IMR-90 (cell line): ENCODE measurements around the gene RDH13. TPM values are rescaled to one million over a fixed set of nuclear protein-coding genes. Genes with fewer than 3 reads are reported as not detected.

Experiments
- ATAC-seq: fragments of 200-7000 bp; cut with Tn5 transposase; 2 replicates; pipeline ENCODE4 v1.9.1; 2020; ENCODE audit warnings: low read depth, mild to moderate bottlenecking, moderate library complexity
- BruUV-seq: library from RNA; stranded (reverse); fragments of 400-500 nt; replicated peaks from 2 replicates; lab custom pipeline; 2021; lab: Mats Ljungman, UMichigan
- CTCF ChIA-PET: fragments of 300-600 bp; formaldehyde crosslinking; extraction: SDS; loops from one replicate; lab custom pipeline; 2021; ENCODE audit warnings: antibody characterized with exemption; lab: Yijun Ruan, JAX
- POLR2A ChIA-PET: fragments of 300-600 bp; sonication (Branson Sonifier 250); formaldehyde crosslinking; loops from one replicate; lab custom pipeline; 2022; ENCODE audit warnings: antibody characterized with exemption; ENCODE audit not compliant: unreplicated experiment; lab: Charles Lee
- DNase-seq: peaks from one replicate; pipeline ENCODE4 v3.0.0; 2013
- H2AFZ ChIP-seq: replicated peaks from 2 replicates; pipeline ENCODE3; 2013; ENCODE audit warnings: low read length, mild to moderate bottlenecking; ENCODE audit not compliant: poor library complexity
- H2AK5ac ChIP-seq: 2 replicates; pipeline ENCODE4 v1.6.1; 2013; ENCODE audit warnings: low read depth, low read length, inconsistent platforms
- H2AK9ac ChIP-seq: replicated peaks from 2 replicates; pipeline ENCODE3; 2013; ENCODE audit warnings: mild to moderate bottlenecking, low read depth, low read length, moderate library complexity; ENCODE audit not compliant: poor library complexity
- H2BK120ac ChIP-seq: 2 replicates; pipeline ENCODE4 v1.6.1; 2013; ENCODE audit warnings: low read depth, low read length, inconsistent platforms
- H2BK15ac ChIP-seq: 3 replicates; pipeline ENCODE4 v1.6.1; 2013; ENCODE audit warnings: low read depth, low read length, inconsistent platforms
- H2BK20ac ChIP-seq: 2 replicates; pipeline ENCODE4 v1.6.1; 2013; ENCODE audit warnings: low read depth, mild to moderate bottlenecking, inconsistent platforms, low read length, moderate library complexity
- H2BK5ac ChIP-seq: 2 replicates; pipeline ENCODE4 v1.6.1; 2013; ENCODE audit warnings: mild to moderate bottlenecking, low read depth, low read length, inconsistent platforms; ENCODE audit not compliant: poor library complexity, severe bottlenecking
- H3K14ac ChIP-seq: replicated peaks from 2 replicates; pipeline ENCODE4 v1.6.1; 2013; ENCODE audit warnings: low read depth, low read length, inconsistent platforms
- H3K18ac ChIP-seq: 2 replicates; pipeline ENCODE4 v1.6.1; 2013; ENCODE audit warnings: low read depth, low read length, control low read depth
- H3K23ac ChIP-seq: 2 replicates; pipeline ENCODE4 v1.6.1; 2013; ENCODE audit warnings: low read depth, low read length, inconsistent platforms
- H3K27ac ChIP-seq: 2 replicates; pipeline ENCODE4 v1.5.1; 2013; ENCODE audit warnings: mild to moderate bottlenecking, control low read depth, low read length; ENCODE audit not compliant: insufficient read depth
- H3K27me3 ChIP-seq: 2 replicates; pipeline ENCODE4 v1.6.1; 2013; ENCODE audit warnings: low read length; ENCODE audit not compliant: control insufficient read depth, insufficient read depth
- H3K36me3 ChIP-seq: 2 replicates; pipeline ENCODE4 v1.6.1; 2013; ENCODE audit warnings: low read length, mixed read lengths; ENCODE audit not compliant: control insufficient read depth, insufficient read depth
- H3K4ac ChIP-seq: 2 replicates; pipeline ENCODE4 v1.6.1; 2013; ENCODE audit warnings: low read depth, low read length, inconsistent platforms
- H3K4me1 ChIP-seq: 2 replicates; pipeline ENCODE4 v1.6.1; 2013; ENCODE audit warnings: low read length, mixed read lengths; ENCODE audit not compliant: control insufficient read depth, insufficient read depth
- H3K4me2 ChIP-seq: 2 replicates; pipeline ENCODE4 v1.6.1; 2013; ENCODE audit warnings: low read depth, mild to moderate bottlenecking, control low read depth, low read length, moderate library complexity
- H3K4me3 ChIP-seq: 2 replicates; pipeline ENCODE4 v1.5.1; 2013; ENCODE audit warnings: low read depth, mild to moderate bottlenecking, control low read depth, low read length, moderate library complexity; ENCODE audit not compliant: insufficient read depth
- H3K56ac ChIP-seq: 2 replicates; pipeline ENCODE4 v1.6.1; 2013; ENCODE audit warnings: low read length, inconsistent platforms; ENCODE audit not compliant: insufficient read depth; ENCODE audit errors: extremely low read depth
- H3K79me1 ChIP-seq, 2 experiments: 2 replicates each; pipeline ENCODE4 v1.6.1; 2013; ENCODE audit warnings: low read length in 2 of 2, inconsistent platforms in 1 of 2, low read depth in 1 of 2
- H3K9ac ChIP-seq: 2 replicates; pipeline ENCODE4 v1.6.1; 2013; ENCODE audit warnings: low read depth, low read length, control low read depth
- H3K9me1 ChIP-seq: 2 replicates; pipeline ENCODE4 v1.6.1; 2013; ENCODE audit warnings: low read length, inconsistent platforms; ENCODE audit not compliant: insufficient read depth
- H3K9me3 ChIP-seq: 2 replicates; pipeline ENCODE4 v1.6.1; 2013; ENCODE audit warnings: low read length; ENCODE audit not compliant: control insufficient read depth, insufficient read depth
- H4K20me1 ChIP-seq: 2 replicates; pipeline ENCODE4 v1.6.1; 2013; ENCODE audit warnings: low read length, inconsistent platforms; ENCODE audit not compliant: insufficient read depth
- H4K5ac ChIP-seq: 2 replicates; pipeline ENCODE4 v1.6.1; 2013; ENCODE audit warnings: mild to moderate bottlenecking, low read depth, low read length, control low read depth
- H4K8ac ChIP-seq, 2 experiments: 2 replicates each; pipeline ENCODE4 v1.6.1; 2013; ENCODE audit warnings: low read depth in 2 of 2, low read length in 2 of 2, control low read depth in 1 of 2, inconsistent platforms in 1 of 2
- H4K91ac ChIP-seq: 2 replicates; pipeline ENCODE4 v1.6.1; 2013; ENCODE audit warnings: low read depth, low read length, inconsistent platforms; ENCODE audit not compliant: insufficient read depth
- BHLHE40 ChIP-seq: fragments of 150-350 bp; IDR thresholded peaks from 2 replicates; pipeline ENCODE4 v1.6.1; 2016; ENCODE audit warnings: mild to moderate bottlenecking, low read depth, low read length
- CEBPB ChIP-seq: IDR thresholded peaks from 2 replicates; pipeline ENCODE4 v1.6.1; 2012; ENCODE audit warnings: low read depth, low read length, improper control_type of control experiment
- CHD1 ChIP-seq: IDR thresholded peaks from 2 replicates; pipeline ENCODE4 v1.6.1; 2012; ENCODE audit warnings: low read depth, low read length, improper control_type of control experiment
- MXI1 ChIP-seq: IDR thresholded peaks from 2 replicates; pipeline ENCODE4 v1.6.1; 2012; ENCODE audit warnings: low read depth, mild to moderate bottlenecking, low read length, moderate library complexity, borderline replicate concordance
- POLR2A ChIP-seq: IDR thresholded peaks from 2 replicates; pipeline ENCODE4 v1.6.1; 2012; ENCODE audit warnings: mild to moderate bottlenecking, low read depth, low read length
- RAD21 ChIP-seq: IDR thresholded peaks from 2 replicates; pipeline ENCODE4 v1.6.1; 2012; ENCODE audit warnings: low read length, improper control_type of control experiment
- RCOR1 ChIP-seq: IDR thresholded peaks from 2 replicates; pipeline ENCODE4 v1.6.1; 2012; ENCODE audit warnings: mild to moderate bottlenecking, low read length, improper control_type of control experiment; ENCODE audit not compliant: insufficient replicate concordance
- SMC3 ChIP-seq: fragments of 150-350 bp; IDR thresholded peaks from 2 replicates; pipeline ENCODE4 v1.6.1; 2016; ENCODE audit warnings: low read depth, mild to moderate bottlenecking, antibody characterized with exemption, low read length, moderate library complexity
- WGBS, 2 experiments: methylation state at CpG; one replicate each; pipeline versions ENCODE4 v1.1.5 to v1.1.7; 2013; ENCODE audit warnings: missing lambda C conversion rate in 2 of 2; ENCODE audit not compliant: insufficient read length in 1 of 2; ENCODE audit errors: extremely low coverage in 2 of 2; 5-methylcytosine and 5-hydroxymethylcytosine counted together
- dilution Hi-C: fragments of 300-500 bp; cut with HindIII; formaldehyde crosslinking; loops from one replicate; pipeline ENCODE4 v1.14.3; 2018; ENCODE audit warnings: low sequenced_read_pairs; ENCODE audit not compliant: unreplicated experiment
- in situ Hi-C: fragments of 300-500 bp; cut with MboI; formaldehyde crosslinking; loops from 3 replicates; pipeline ENCODE4 v1.14.3; 2019; ENCODE audit warnings: low sequenced_read_pairs, inconsistent platforms, mixed read lengths
- intact Hi-C: fragments of 100-400 bp; cut with micrococcal nuclease; formaldehyde crosslinking; loops from 2 replicates; pipeline ENCODE4 v1.10.0; 2022
- polyA plus RNA-seq, 3 experiments: library from polyadenylated mRNA; depleted of rRNA; stranded (reverse); fragments of >200 nt; gene quantifications; 2 replicates each; pipeline ENCODE4 v1.2.3, GENCODE V29; 2012; ENCODE audit warnings: low replicate concordance in 1 of 3
- total RNA-seq: library from RNA; depleted of rRNA; stranded (reverse); fragments of >200 nt; gene quantifications from 2 replicates; pipeline ENCODE4 v1.2.3, GENCODE V29; 2012
- TF ChIP-seq, protein P1 (sequence below): fragments of 150-350 bp; IDR thresholded peaks from 2 replicates; pipeline ENCODE4 v1.6.1; 2017; ENCODE audit warnings: mild to moderate bottlenecking, antibody characterized with exemption, low read length, low read depth
- TF ChIP-seq, protein P2 (sequence below): conservative IDR thresholded peaks from 2 replicates; pipeline ENCODE4 v1.5.1; 2012; ENCODE audit warnings: mild to moderate bottlenecking, low read depth, low read length, improper control_type of control experiment

The RDH13 gene
- total and polyA plus RNA-seq, 2 of the 4 experiments (the other 2 are of a cell fraction) = 7.5 to 7.8 TPM

DNA sequence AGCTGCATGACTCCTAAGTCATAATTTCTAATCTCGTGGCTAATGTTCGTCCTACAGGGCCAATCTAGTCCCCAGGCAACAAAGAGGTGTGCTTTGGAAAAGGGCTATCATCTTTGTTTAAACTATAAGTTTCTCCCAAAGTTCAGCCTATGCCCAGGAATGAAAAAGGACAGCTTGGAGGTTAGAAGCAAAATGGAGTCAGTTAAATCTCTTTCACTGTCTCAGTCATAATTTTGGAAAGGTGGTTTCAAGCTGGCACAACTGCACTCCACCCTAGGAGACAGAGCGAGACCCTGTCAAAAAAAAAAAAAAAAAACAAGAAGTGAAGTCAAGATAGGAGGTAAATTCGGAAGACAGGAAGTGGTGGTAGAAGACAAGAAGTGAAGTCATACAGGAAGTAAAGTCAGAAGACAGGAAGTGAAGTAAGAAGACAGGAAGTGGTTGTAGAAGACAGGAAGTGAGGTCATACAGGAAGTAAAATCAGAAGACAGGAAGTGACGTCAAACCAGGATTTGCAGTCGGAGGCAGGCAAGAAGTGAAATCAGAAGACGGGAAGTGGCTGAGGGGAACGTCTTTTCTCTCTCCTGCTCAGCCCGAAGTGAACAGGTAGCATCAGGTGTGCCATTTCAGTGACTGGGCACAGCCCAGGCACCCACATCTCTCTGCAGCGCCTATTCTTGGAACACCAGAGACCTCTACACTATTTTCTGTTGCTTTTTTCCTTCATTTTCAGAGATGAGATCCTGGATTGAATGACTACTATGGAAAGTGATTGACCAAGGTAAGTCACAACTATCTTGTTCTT lies 57.1 kb downstream of the RDH13 start:
- DNase-seq = no peak
- Histone ChIP-seq H2AK9ac (no peak overlapping the region), H2BK120ac (no peak overlapping the region), H3K23ac (no peak overlapping the region), H2AK5ac (no peak overlapping the region), H3K9me1 (no peaks in the 10 kb centered on the region), H3K14ac (no peak overlapping the region), H3K9ac (no peak overlapping the region), H2BK5ac (no peak overlapping the region), H3K36me3 (no peaks in the 10 kb centered on the region), H3K27me3 (no peaks in the 10 kb centered on the region), H4K5ac (no peak overlapping the region), H3K9me3 (peaks cover 5% of the 10 kb centered on the region), H3K4me2 (no peak overlapping the region), H2BK15ac (no peak overlapping the region), H2AFZ (no peak overlapping the region), H2BK20ac (no peak overlapping the region), H3K27ac (no peak overlapping the region), H3K18ac (no peak overlapping the region), H3K56ac (no peak overlapping the region), H4K91ac (no peak overlapping the region), H3K4ac (no peak overlapping the region), H4K8ac (no peak overlapping the region), H3K4me3 (no peak overlapping the region), H4K20me1 (no peaks in the 10 kb centered on the region), H3K79me1 (no peaks in the 10 kb centered on the region), H3K4me1 (no peaks in the 10 kb centered on the region)
- TF ChIP-seq SMC3 (no peak), POLR2A (no peak), CHD1 (no peak), MXI1 (no peak), CEBPB (no peak), BHLHE40 (no peak), RCOR1 (no peak), RAD21 (no peak)
- TF ChIP-seq, protein P1, sequence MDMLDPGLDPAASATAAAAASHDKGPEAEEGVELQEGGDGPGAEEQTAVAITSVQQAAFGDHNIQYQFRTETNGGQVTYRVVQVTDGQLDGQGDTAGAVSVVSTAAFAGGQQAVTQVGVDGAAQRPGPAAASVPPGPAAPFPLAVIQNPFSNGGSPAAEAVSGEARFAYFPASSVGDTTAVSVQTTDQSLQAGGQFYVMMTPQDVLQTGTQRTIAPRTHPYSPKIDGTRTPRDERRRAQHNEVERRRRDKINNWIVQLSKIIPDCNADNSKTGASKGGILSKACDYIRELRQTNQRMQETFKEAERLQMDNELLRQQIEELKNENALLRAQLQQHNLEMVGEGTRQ = no peak
- TF ChIP-seq, protein P2, sequence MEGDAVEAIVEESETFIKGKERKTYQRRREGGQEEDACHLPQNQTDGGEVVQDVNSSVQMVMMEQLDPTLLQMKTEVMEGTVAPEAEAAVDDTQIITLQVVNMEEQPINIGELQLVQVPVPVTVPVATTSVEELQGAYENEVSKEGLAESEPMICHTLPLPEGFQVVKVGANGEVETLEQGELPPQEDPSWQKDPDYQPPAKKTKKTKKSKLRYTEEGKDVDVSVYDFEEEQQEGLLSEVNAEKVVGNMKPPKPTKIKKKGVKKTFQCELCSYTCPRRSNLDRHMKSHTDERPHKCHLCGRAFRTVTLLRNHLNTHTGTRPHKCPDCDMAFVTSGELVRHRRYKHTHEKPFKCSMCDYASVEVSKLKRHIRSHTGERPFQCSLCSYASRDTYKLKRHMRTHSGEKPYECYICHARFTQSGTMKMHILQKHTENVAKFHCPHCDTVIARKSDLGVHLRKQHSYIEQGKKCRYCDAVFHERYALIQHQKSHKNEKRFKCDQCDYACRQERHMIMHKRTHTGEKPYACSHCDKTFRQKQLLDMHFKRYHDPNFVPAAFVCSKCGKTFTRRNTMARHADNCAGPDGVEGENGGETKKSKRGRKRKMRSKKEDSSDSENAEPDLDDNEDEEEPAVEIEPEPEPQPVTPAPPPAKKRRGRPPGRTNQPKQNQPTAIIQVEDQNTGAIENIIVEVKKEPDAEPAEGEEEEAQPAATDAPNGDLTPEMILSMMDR = no peak
- ChIA-PET CTCF (no interaction called here), POLR2A (no interaction called here)
- intact Hi-C loops (no loop called here), in situ Hi-C loops (no loop called here), dilution Hi-C loops (no loop called here)
- ATAC-seq = no peak
- BruUV-seq = no TSS peak
- 48% methylated on average over 5 of the region's 10 CpGs; no CpG with 5 or more reads in 1 of the 2 experiments for WGBS, 2 experiments
